H9 (cell line): Measurements from ENCODE around the gene LPP. TPM values are rescaled to one million over a fixed set of nuclear protein-coding genes. Genes with fewer than 3 reads are reported as not detected.

ENCODE experiments used
- DNase-seq: peaks from one replicate; pipeline ENCODE4 v3.0.0-alpha.2; 2017
- H2AFZ ChIP-seq: one replicate; pipeline ENCODE4 v1.6.1; 2013; ENCODE audit warnings: mild to moderate bottlenecking, low read length, control low read depth, moderate library complexity
- H2AK5ac ChIP-seq: 2 replicates; pipeline ENCODE4 v1.6.1; 2013; ENCODE audit warnings: low read length, control low read depth, mixed read lengths; ENCODE audit not compliant: insufficient read length
- H2BK120ac ChIP-seq: one replicate; pipeline ENCODE4 v1.6.1; 2013; ENCODE audit warnings: low read depth, mild to moderate bottlenecking, low read length, control low read depth, inconsistent platforms; ENCODE audit not compliant: poor library complexity, severe bottlenecking
- H2BK12ac ChIP-seq: 2 replicates; pipeline ENCODE4 v1.6.1; 2013; ENCODE audit warnings: low read length, control low read depth, mixed read lengths, low read depth; ENCODE audit not compliant: insufficient read length
- H2BK15ac ChIP-seq: 2 replicates; pipeline ENCODE4 v1.6.1; 2013; ENCODE audit warnings: low read depth, low read length, control low read depth
- H2BK20ac ChIP-seq: one replicate; pipeline ENCODE4 v1.6.1; 2013; ENCODE audit warnings: low read depth, mild to moderate bottlenecking, low read length, control low read depth, inconsistent platforms; ENCODE audit not compliant: poor library complexity, severe bottlenecking
- H2BK5ac ChIP-seq: 2 replicates; pipeline ENCODE4 v1.6.1; 2013; ENCODE audit warnings: low read length, control low read depth, mixed read lengths; ENCODE audit not compliant: insufficient read length
- H3K14ac ChIP-seq: 2 replicates; pipeline ENCODE4 v1.6.1; 2013; ENCODE audit warnings: low read length, control low read depth; ENCODE audit not compliant: insufficient read depth
- H3K18ac ChIP-seq: 2 replicates; pipeline ENCODE4 v1.6.1; 2013; ENCODE audit warnings: low read depth, mild to moderate bottlenecking, mixed read lengths, low read length, control low read depth; ENCODE audit not compliant: insufficient read length
- H3K23ac ChIP-seq: 2 replicates; pipeline ENCODE4 v1.6.1; 2013; ENCODE audit warnings: low read length, control low read depth, mixed read lengths, low read depth; ENCODE audit not compliant: insufficient read length
- H3K23me2 ChIP-seq: 2 replicates; pipeline ENCODE4 v1.6.1; 2013; ENCODE audit warnings: low read depth, mild to moderate bottlenecking, mixed read lengths, low read length, control low read depth; ENCODE audit not compliant: insufficient read length, poor library complexity, severe bottlenecking
- H3K27ac ChIP-seq: 2 replicates; pipeline ENCODE4 v1.5.1; 2013; ENCODE audit warnings: low read length, control low read depth, mixed read lengths, low read depth; ENCODE audit not compliant: insufficient read length
- H3K27me3 ChIP-seq: 2 replicates; pipeline ENCODE4 v1.6.1; 2013; ENCODE audit warnings: low read length, control low read depth, inconsistent platforms; ENCODE audit not compliant: insufficient read depth
- H3K4ac ChIP-seq: 2 replicates; pipeline ENCODE4 v1.6.1; 2013; ENCODE audit warnings: low read depth, mild to moderate bottlenecking, control low read depth, inconsistent platforms, low read length, moderate library complexity
- H3K4me1 ChIP-seq: 2 replicates; pipeline ENCODE4 v1.6.1; 2013; ENCODE audit warnings: low read length, control low read depth, inconsistent platforms; ENCODE audit not compliant: insufficient read depth
- H3K4me2 ChIP-seq: 2 replicates; pipeline ENCODE4 v1.6.1; 2013; ENCODE audit warnings: low read length, control low read depth, mixed read lengths; ENCODE audit not compliant: insufficient read length, insufficient read depth
- H3K56ac ChIP-seq: 2 replicates; pipeline ENCODE4 v1.6.1; 2013; ENCODE audit warnings: low read depth, mild to moderate bottlenecking, mixed read lengths, low read length, control low read depth; ENCODE audit not compliant: insufficient read length
- H3K79me1 ChIP-seq: 2 replicates; pipeline ENCODE4 v1.6.1; 2013; ENCODE audit warnings: low read depth, mild to moderate bottlenecking, moderate library complexity, low read length, control low read depth, inconsistent platforms; ENCODE audit not compliant: insufficient read depth, poor library complexity, severe bottlenecking
- H3K79me2 ChIP-seq: 2 replicates; pipeline ENCODE4 v1.6.1; 2013; ENCODE audit warnings: low read length, control low read depth, inconsistent platforms; ENCODE audit not compliant: insufficient read depth
- H3K9ac ChIP-seq: 2 replicates; pipeline ENCODE4 v1.6.1; 2013; ENCODE audit warnings: low read length, control low read depth, mixed read lengths; ENCODE audit not compliant: insufficient read length; ENCODE audit errors: extremely low read depth
- H3K9me3 ChIP-seq: one replicate; pipeline ENCODE4 v1.6.1; 2013; ENCODE audit warnings: low read depth, low read length, inconsistent platforms; ENCODE audit not compliant: control insufficient read depth
- H3T11ph ChIP-seq: one replicate; pipeline ENCODE4 v1.6.1; 2013; ENCODE audit warnings: mild to moderate bottlenecking, low read length, control low read depth, inconsistent platforms
- H4K20me1 ChIP-seq: one replicate; pipeline ENCODE4 v1.6.1; 2013; ENCODE audit not compliant: control insufficient read depth, insufficient read length, insufficient read depth
- H4K5ac ChIP-seq: 2 replicates; pipeline ENCODE4 v1.6.1; 2013; ENCODE audit warnings: low read depth, mild to moderate bottlenecking, mixed read lengths, low read length, control low read depth; ENCODE audit not compliant: insufficient read length
- H4K8ac ChIP-seq: replicated peaks from 2 replicates; pipeline ENCODE4 v1.6.1; 2013; ENCODE audit warnings: low read length, control low read depth, mixed read lengths, low read depth; ENCODE audit not compliant: insufficient read length
- H4K91ac ChIP-seq: 2 replicates; pipeline ENCODE4 v1.6.1; 2013; ENCODE audit warnings: low read depth, mild to moderate bottlenecking, moderate library complexity, mixed read lengths, low read length, control low read depth; ENCODE audit not compliant: insufficient read length
- H3K27ac Mint-ChIP-seq, 3 experiments: 2 replicates in 2 of 3; 3 replicates in 1 of 3; pipeline ENCODE4 v1.8.0; 2020 to 2021; ENCODE audit warnings: mixed read lengths in 3 of 3, mild to moderate bottlenecking in 1 of 3, moderate library complexity in 1 of 3
- H3K27me3 Mint-ChIP-seq: 2 replicates; pipeline ENCODE4 v1.8.0; 2021; ENCODE audit warnings: low read depth, mild to moderate bottlenecking, moderate library complexity, mixed read lengths
- H3K36me3 Mint-ChIP-seq, 3 experiments: 2 replicates in 2 of 3; 3 replicates in 1 of 3; pipeline ENCODE4 v1.8.0; 2020 to 2021; ENCODE audit warnings: low read depth in 3 of 3, mixed read lengths in 3 of 3; ENCODE audit not compliant: insufficient read depth in 1 of 3
- H3K4me1 Mint-ChIP-seq, 2 experiments: 2 replicates each; pipeline ENCODE4 v1.8.0; 2020; ENCODE audit warnings: mixed read lengths in 2 of 2
- H3K4me3 Mint-ChIP-seq, 2 experiments: 2 replicates in 1 of 2; 3 replicates in 1 of 2; pipeline ENCODE4 v1.8.0; 2020 to 2021; ENCODE audit warnings: mild to moderate bottlenecking in 2 of 2, mixed read lengths in 2 of 2, moderate library complexity in 1 of 2
- H3K9me3 Mint-ChIP-seq, 2 experiments: 2 replicates in 1 of 2; 3 replicates in 1 of 2; pipeline ENCODE4 v1.8.0; 2020; ENCODE audit warnings: mild to moderate bottlenecking in 2 of 2, mixed read lengths in 2 of 2, moderate library complexity in 1 of 2
- CTCF ChIP-seq: fragments of 200-600 bp; sonication (generic); conservative IDR thresholded peaks from 3 replicates; pipeline ENCODE4 v1.8.0; 2021; ENCODE audit warnings: antibody characterized with exemption, mild to moderate bottlenecking
- WGBS: extraction: QIAGEN DNeasy Blood & Tissue Kit; methylation state at CpG from one replicate; pipeline ENCODE4 v1.1.7; 2013; ENCODE audit warnings: missing lambda C conversion rate, low lambda C conversion rate, mixed read lengths; ENCODE audit not compliant: insufficient read length; ENCODE audit errors: extremely low coverage; 5-methylcytosine and 5-hydroxymethylcytosine counted together
- total RNA-seq: library from RNA; stranded (reverse); gene quantifications from 2 replicates; pipeline ENCODE4 v1.2.1, GENCODE V29; 2021

LPP gene
- total RNA-seq, 1 experiment from 2014 or later: 64.6 TPM

GRCh38 chr3:188404124-188404523 lies 250.2 kb downstream of the LPP start:
- H4K8ac ChIP-seq: no peak overlapping the region
- no peak overlapping the region for H2BK12ac ChIP-seq
- no peaks in the 10 kb centered on the region for H3K23me2 ChIP-seq
- no peak for DNase-seq
- H2AFZ ChIP-seq: no peak overlapping the region
- no peaks in the 10 kb centered on the region for H3K79me2 ChIP-seq
- no peaks in the 10 kb centered on the region for H3K4me1 ChIP-seq
- Mint-ChIP-seq H3K36me3 (peaks cover 0 to 3% (median 0%) of the 10 kb centered on the region in 3 experiments; a peak in 3 of 7 replicates), H3K9me3 (no peaks in the 10 kb centered on the region), H3K4me3 (no peak overlapping the region), H3K4me1 (peaks cover 0 to 9% of the 10 kb centered on the region in 2 experiments; a peak in 2 of 4 replicates), H3K27me3 (no peaks in the 10 kb centered on the region), H3K27ac (no peak overlapping the region)
- no peak overlapping the region for H3K9ac ChIP-seq
- H3K4me2 ChIP-seq: no peak overlapping the region
- no peak overlapping the region for H3K18ac ChIP-seq
- H3K4ac ChIP-seq: no peak overlapping the region
- H2BK20ac ChIP-seq: no peak overlapping the region
- no peaks in the 10 kb centered on the region for H3K9me3 ChIP-seq
- H4K20me1 ChIP-seq: no peaks in the 10 kb centered on the region
- H2BK120ac ChIP-seq: no peak overlapping the region
- H2BK15ac ChIP-seq: no peak overlapping the region
- no peak overlapping the region for H2AK5ac ChIP-seq
- H4K5ac ChIP-seq: no peak overlapping the region
- no peaks in the 10 kb centered on the region for H3K27me3 ChIP-seq
- H3T11ph ChIP-seq: no peak overlapping the region
- H3K79me1 ChIP-seq: no peaks in the 10 kb centered on the region
- no peak overlapping the region for H2BK5ac ChIP-seq
- H3K23ac ChIP-seq: no peak overlapping the region
- no peak overlapping the region for H3K56ac ChIP-seq
- no CpG with 5 or more reads among the region's 4 CpGs for WGBS
- peak; percentile 20; the same call in 1 of the 3 replicates for TF ChIP-seq CTCF
- no peak overlapping the region for H3K14ac ChIP-seq
- no peak overlapping the region for H3K27ac ChIP-seq
- no peak overlapping the region for H4K91ac ChIP-seq
